Thyroid gland (tissue), 4 donors: ENCODE data around the gene GOLGA7B.

Experiments
- CTCF ChIP-seq, 6 experiments: fragments of 200-600 bp in 3 of 6; fragments of 450-650 bp in 3 of 6; sonication (generic) in 3 of 6; IDR thresholded peaks; one replicate each; pipeline ENCODE4 v1.5.1; 2016 to 2019; ENCODE audit warnings: antibody characterized with exemption in 6 of 6, mild to moderate bottlenecking in 2 of 6, inconsistent platforms in 1 of 6, moderate library complexity in 1 of 6
- POLR2A ChIP-seq, 2 donors: fragments of 450-650 bp; IDR thresholded peaks; one replicate each; pipeline ENCODE4 v1.6.1; 2017; ENCODE audit warnings: antibody characterized with exemption in 2 of 2, mild to moderate bottlenecking in 2 of 2, moderate library complexity in 1 of 2

GRCh38 chr10:97907830-97908229 is 58.2 kb downstream of the GOLGA7B start:
- no peak for TF ChIP-seq POLR2A (IDR thresholded peaks at IDR 0.05)
- TF ChIP-seq CTCF (IDR thresholded peaks at IDR 0.05), result no peak
